ELF-1 (cell line): Measurements from ENCODE around the gene HLCS.
A peak's percentile ranks its signal among the peaks of the same experiment; 100 is the strongest.

ENCODE experiments used
- DNase-seq: peaks from one replicate; pipeline ENCODE4 v3.0.0-alpha.2; 2016; ENCODE audit warnings: low read depth, low spot score

Gene HLCS

GRCh38 chr21:36883532-36884486, 82.7 kb downstream of the HLCS start:
- DNase-seq = no peak

GRCh38 chr21:36882776-36883175, 83.7 kb downstream of the HLCS start:
- DNase-seq = no peak

GRCh38 chr21:36881228-36881627, 85.2 kb downstream of the HLCS start:
- no peak for DNase-seq

GRCh38 chr21:36879827-36880226, 86.6 kb downstream of the HLCS start:
- no peak for DNase-seq

GRCh38 chr21:36877741-36878140, 88.7 kb downstream of the HLCS start:
- DNase-seq = no peak

GRCh38 chr21:36874665-36875064, 91.8 kb downstream of the HLCS start:
- DNase-seq = no peak

GRCh38 chr21:36873513-36873912, 93.0 kb downstream of the HLCS start:
- no peak for DNase-seq

GRCh38 chr21:36867291-36867905, 99.1 kb downstream of the HLCS start:
- DNase-seq = no peak

- DNase-seq = no peak
Measured at GRCh38 chr21:36866419-36866818, 100.0 kb downstream of the HLCS start.

GRCh38 chr21:36864974-36865373, 101.5 kb downstream of the HLCS start:
- DNase-seq = no peak

- DNase-seq = no peak
Measured at GRCh38 chr21:36863260-36863659, 103.2 kb downstream of the HLCS start.

GRCh38 chr21:36861595-36862323, 104.7 kb downstream of the HLCS start:
- DNase-seq = no peak

- DNase-seq = no peak
Measured at GRCh38 chr21:36860736-36861594, 105.5 kb downstream of the HLCS start.

GRCh38 chr21:36859744-36860501, 106.5 kb downstream of the HLCS start:
- DNase-seq = peak; percentile 81

GRCh38 chr21:36858320-36858957, 108.0 kb downstream of the HLCS start:
- DNase-seq = no peak

GRCh38 chr21:36856643-36857042, 109.8 kb downstream of the HLCS start:
- DNase-seq = no peak

- DNase-seq = peak; percentile 68
Measured at GRCh38 chr21:36854391-36854790, 112.1 kb downstream of the HLCS start.

- DNase-seq = no peak
Measured at GRCh38 chr21:36852864-36853263, 113.6 kb downstream of the HLCS start.

GRCh38 chr21:36852293-36852692, 114.2 kb downstream of the HLCS start:
- DNase-seq = no peak

GRCh38 chr21:36851121-36851520, 115.3 kb downstream of the HLCS start:
- DNase-seq = no peak
